Osteoblast (primary cell): ENCODE measurements around the gene CCDC169. TPM values are rescaled to one million over a fixed set of nuclear protein-coding genes. Genes with fewer than 3 reads are reported as not detected.
A peak's percentile ranks its signal among the peaks of the same experiment; 100 is the strongest.

Source experiments
- DNase-seq: peaks from one replicate; pipeline ENCODE4 v3.0.0; 2011; ENCODE audit warnings: low spot score, mixed read lengths; ENCODE audit not compliant: insufficient read length; ENCODE audit errors: missing footprints
- H2AFZ ChIP-seq: 2 replicates; pipeline ENCODE4 v1.6.0; 2011; ENCODE audit warnings: mild to moderate bottlenecking, low read length
- H3K27ac ChIP-seq: 2 replicates; pipeline ENCODE4 v1.5.1; 2011; ENCODE audit warnings: mild to moderate bottlenecking, low read depth, low read length, moderate library complexity
- H3K27me3 ChIP-seq: 2 replicates; pipeline ENCODE4 v1.6.0; 2012; ENCODE audit warnings: mild to moderate bottlenecking, control low read depth, inconsistent platforms, low read length, moderate library complexity; ENCODE audit not compliant: insufficient read depth
- H3K36me3 ChIP-seq: 2 replicates; pipeline ENCODE4 v1.5.1; 2011; ENCODE audit warnings: mild to moderate bottlenecking, low read length, control low read depth, moderate library complexity; ENCODE audit not compliant: insufficient read depth
- H3K4me1 ChIP-seq: 2 replicates; pipeline ENCODE4 v1.5.1; 2011; ENCODE audit warnings: mild to moderate bottlenecking, low read length, control low read depth, moderate library complexity; ENCODE audit not compliant: insufficient read depth
- H3K4me2 ChIP-seq: 2 replicates; pipeline ENCODE4 v1.6.0; 2011; ENCODE audit warnings: mild to moderate bottlenecking, low read length; ENCODE audit not compliant: insufficient read depth
- H3K4me3 ChIP-seq: fragments of 200-600 bp; sonication (generic); 3 replicates; pipeline ENCODE4 v1.5.1; 2012; ENCODE audit warnings: mild to moderate bottlenecking, low read length, inconsistent platforms; ENCODE audit not compliant: insufficient read depth
- H3K79me2 ChIP-seq: 2 replicates; pipeline ENCODE4 v1.6.0; 2012; ENCODE audit warnings: mild to moderate bottlenecking, low read length, control low read depth, inconsistent platforms; ENCODE audit not compliant: insufficient read depth
- H3K9me3 ChIP-seq: 2 replicates; pipeline ENCODE4 v1.5.1; 2011; ENCODE audit warnings: low read depth, low read length, control low read depth
- H4K20me1 ChIP-seq: 2 replicates; pipeline ENCODE4 v1.6.0; 2012; ENCODE audit warnings: mild to moderate bottlenecking, low read length, control low read depth; ENCODE audit not compliant: insufficient read depth
- total RNA-seq: library from RNA; depleted of rRNA; stranded (reverse); fragments of >200 nt; gene quantifications from 2 replicates; pipeline ENCODE4 v1.2.3, GENCODE V29; 2012
- TF ChIP-seq, protein P1 (sequence below): IDR thresholded peaks from 2 replicates; pipeline ENCODE4 v1.5.1; 2011; ENCODE audit warnings: mild to moderate bottlenecking, low read depth, low read length, moderate library complexity; ENCODE audit errors: extremely low read depth

CCDC169 gene
- total RNA-seq, 1 donor: 5.1 TPM

DNA sequence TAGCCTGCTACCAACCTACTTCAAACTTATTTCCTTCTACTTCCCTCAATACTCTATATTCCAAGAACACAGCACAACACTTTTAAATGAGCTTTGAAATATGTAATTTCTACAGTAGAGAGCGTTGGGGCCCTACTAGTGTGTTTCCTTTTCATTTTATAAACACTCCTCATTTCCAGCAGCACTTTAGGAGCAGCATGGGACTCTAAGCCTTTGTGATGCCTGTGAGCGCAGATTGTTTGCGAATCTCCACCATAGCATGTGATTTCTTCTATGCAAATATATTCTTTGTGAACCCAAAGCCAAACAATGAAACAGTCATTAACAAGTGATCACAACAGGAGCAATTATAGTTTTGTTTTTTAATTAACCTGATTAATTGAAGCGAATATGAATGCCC lies 86.9 kb downstream of the CCDC169 start:
- TF ChIP-seq, protein P1, sequence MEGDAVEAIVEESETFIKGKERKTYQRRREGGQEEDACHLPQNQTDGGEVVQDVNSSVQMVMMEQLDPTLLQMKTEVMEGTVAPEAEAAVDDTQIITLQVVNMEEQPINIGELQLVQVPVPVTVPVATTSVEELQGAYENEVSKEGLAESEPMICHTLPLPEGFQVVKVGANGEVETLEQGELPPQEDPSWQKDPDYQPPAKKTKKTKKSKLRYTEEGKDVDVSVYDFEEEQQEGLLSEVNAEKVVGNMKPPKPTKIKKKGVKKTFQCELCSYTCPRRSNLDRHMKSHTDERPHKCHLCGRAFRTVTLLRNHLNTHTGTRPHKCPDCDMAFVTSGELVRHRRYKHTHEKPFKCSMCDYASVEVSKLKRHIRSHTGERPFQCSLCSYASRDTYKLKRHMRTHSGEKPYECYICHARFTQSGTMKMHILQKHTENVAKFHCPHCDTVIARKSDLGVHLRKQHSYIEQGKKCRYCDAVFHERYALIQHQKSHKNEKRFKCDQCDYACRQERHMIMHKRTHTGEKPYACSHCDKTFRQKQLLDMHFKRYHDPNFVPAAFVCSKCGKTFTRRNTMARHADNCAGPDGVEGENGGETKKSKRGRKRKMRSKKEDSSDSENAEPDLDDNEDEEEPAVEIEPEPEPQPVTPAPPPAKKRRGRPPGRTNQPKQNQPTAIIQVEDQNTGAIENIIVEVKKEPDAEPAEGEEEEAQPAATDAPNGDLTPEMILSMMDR: no peak
- H4K20me1 ChIP-seq: no peaks in the 10 kb centered on the region
- DNase-seq: no peak
- H3K79me2 ChIP-seq: no peaks in the 10 kb centered on the region
- no peaks in the 10 kb centered on the region for H3K36me3 ChIP-seq
- H3K27ac ChIP-seq: no peak overlapping the region
- H3K27me3 ChIP-seq: peaks cover 7% of the 10 kb centered on the region
- no peaks in the 10 kb centered on the region for H3K9me3 ChIP-seq
- H3K4me1 ChIP-seq: no peaks in the 10 kb centered on the region
- H3K4me3 ChIP-seq: no peak overlapping the region
- no peak overlapping the region for H3K4me2 ChIP-seq
- no peak overlapping the region for H2AFZ ChIP-seq

DNA sequence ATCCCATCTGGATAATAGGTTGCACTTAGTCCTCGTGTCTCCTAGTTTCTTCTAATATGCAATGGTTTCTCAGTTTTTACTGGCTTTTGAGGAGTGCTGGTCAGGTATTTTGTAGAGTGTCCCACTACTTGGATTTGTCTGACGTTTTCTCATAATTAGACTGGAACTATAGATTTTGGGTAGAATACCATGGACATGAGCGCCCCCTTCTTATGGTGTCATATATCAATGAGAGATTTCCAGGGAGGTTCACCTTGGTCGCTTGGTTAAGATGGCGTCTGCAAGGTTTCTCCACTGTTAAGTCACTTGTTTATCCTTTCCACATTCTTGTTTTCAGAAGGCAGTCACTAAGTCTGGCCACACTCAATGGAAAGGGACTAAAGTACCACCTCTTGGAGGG lies 89.9 kb downstream of the CCDC169 start:
- H3K4me1 ChIP-seq: no peaks in the 10 kb centered on the region
- no peak overlapping the region for H3K4me3 ChIP-seq
- no peaks in the 10 kb centered on the region for H4K20me1 ChIP-seq
- no peak overlapping the region for H3K27ac ChIP-seq
- H3K9me3 ChIP-seq: no peaks in the 10 kb centered on the region
- H3K79me2 ChIP-seq: no peaks in the 10 kb centered on the region
- H3K4me2 ChIP-seq: no peak overlapping the region
- no peaks in the 10 kb centered on the region for H3K36me3 ChIP-seq
- H2AFZ ChIP-seq: no peak overlapping the region
- peaks cover 7% of the 10 kb centered on the region for H3K27me3 ChIP-seq
- TF ChIP-seq, protein P1: peak; percentile 16
- DNase-seq: no peak

DNA sequence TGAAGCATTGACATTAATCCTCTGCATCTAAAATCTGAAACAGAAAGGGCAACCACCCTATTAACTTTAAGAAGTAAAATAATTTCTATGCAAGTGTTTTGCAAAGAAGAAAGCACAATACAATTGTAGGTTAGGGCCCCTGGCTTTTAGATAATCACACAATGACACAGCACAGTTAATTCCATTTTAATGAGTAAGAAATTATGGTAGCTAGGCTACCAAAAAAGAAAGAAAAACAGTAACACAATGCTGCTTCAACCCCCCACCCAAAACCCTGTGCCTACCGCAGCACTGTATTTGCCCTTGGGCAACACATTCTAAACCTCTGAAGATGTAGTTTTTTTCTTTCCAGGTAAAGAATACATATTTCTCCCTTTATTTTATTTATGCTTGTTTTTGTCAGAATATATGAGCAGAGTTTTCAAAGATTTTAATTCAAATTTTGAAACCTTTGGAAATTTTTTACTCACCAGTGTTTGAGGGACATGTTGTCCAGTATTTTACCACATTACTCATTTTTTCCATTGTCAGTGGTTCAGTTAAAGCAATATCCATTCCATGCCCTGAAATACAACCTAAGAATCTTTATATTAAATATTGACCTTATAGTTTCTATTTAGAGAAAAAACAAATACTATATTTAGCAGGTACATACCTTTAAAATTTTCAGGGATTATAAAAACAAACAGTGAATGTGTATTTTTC lies 104.3 kb downstream of the CCDC169 start:
- Histone ChIP-seq H3K27ac (peak overlapping the region; percentile 38), H3K4me3 (no peak overlapping the region), H3K4me1 (peaks cover 13% of the 10 kb centered on the region), H3K79me2 (no peaks in the 10 kb centered on the region), H2AFZ (no peak overlapping the region), H3K9me3 (no peaks in the 10 kb centered on the region), H3K36me3 (no peaks in the 10 kb centered on the region), H4K20me1 (no peaks in the 10 kb centered on the region), H3K27me3 (no peaks in the 10 kb centered on the region), H3K4me2 (peak overlapping the region; percentile 54)
- DNase-seq: no peak
- TF ChIP-seq, protein P1: no peak

DNA sequence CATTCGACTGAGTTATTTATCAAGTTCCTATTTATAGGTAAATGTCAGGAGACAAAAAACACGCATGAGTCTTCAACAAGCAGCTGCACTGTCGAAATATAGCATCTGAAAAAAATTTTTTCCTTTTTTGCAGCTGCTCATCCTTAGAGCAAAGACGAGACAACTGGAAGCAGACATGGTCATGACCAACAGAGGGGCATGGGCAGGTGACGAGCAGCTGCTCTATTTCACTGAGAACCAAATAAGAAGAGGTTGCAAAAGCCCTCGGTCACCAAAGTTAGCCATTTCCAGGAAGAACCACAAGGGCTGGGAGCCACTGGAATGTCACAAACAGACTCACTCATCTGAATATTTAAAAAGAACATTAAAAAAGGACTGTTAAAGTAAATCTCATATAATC lies 105.4 kb downstream of the CCDC169 start:
- H3K36me3 ChIP-seq: no peaks in the 10 kb centered on the region
- peaks cover 13% of the 10 kb centered on the region for H3K4me1 ChIP-seq
- TF ChIP-seq, protein P1: no peak
- no peak overlapping the region for H3K4me2 ChIP-seq
- H3K27ac ChIP-seq: no peak overlapping the region
- peak overlapping the region; percentile 10 for H2AFZ ChIP-seq
- no peaks in the 10 kb centered on the region for H3K9me3 ChIP-seq
- no peak overlapping the region for H3K4me3 ChIP-seq
- no peak for DNase-seq
- no peaks in the 10 kb centered on the region for H3K27me3 ChIP-seq
- H3K79me2 ChIP-seq: no peaks in the 10 kb centered on the region
- no peaks in the 10 kb centered on the region for H4K20me1 ChIP-seq
